Stimulated activated CD4-positive, alpha-beta T cell treated with anti-CD3 and anti-CD28 coated beads, Interleukin-12 subunit alpha, Interleukin-12 subunit beta, amount 100 ng/mL, for 48 hours (primary cell): ENCODE data around the gene PIEZO2.

Experiments used
- DNase-seq, 3 donors: peaks; one replicate each; pipeline ENCODE4 v3.0.0-alpha.2; 2020; ENCODE audit warnings: low read depth in 2 of 3, low spot score in 1 of 3

PIEZO2 gene

DNA sequence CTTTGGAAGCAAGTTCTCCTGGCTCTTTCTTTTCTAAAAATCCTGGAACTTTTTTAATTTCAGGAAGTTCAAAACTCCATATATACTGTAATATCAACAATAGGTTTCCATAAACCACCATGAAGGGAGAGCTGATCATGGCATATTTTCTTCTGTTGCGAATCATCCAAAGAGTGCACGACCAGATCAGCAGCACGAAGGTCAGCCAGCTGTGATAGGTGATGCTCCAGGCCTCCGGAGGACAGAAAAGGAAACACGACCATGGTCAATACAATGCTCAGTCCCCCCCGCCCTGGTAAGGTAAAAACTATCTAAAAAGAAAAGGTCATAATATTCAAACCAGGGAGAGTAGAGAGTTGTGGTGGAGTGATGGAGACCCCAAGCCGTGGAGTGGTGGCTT lies 354.6 kb downstream of the PIEZO2 start:
- DNase-seq, result no peak

GRCh38 chr18:10793730-10794370 lies 355.5 kb downstream of the PIEZO2 start:
- no peak for DNase-seq

DNA sequence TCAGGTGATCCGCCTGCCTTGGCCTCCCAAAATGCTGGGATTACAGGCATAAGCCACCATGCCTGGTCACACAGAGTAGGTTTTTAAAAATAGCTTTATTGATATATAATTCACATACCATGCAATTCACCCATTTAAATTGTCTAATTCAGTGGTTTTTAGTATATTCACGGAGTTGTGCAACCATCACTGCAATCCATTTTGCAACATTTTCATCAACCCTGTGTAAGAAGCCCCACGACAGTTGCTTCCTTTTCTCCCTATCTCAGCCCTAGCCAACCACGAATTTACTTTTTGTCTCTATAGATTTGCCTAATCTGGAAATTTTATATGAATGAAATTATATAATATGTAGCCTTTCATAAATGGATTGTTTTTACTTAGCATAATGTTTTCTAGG lies 357.2 kb downstream of the PIEZO2 start:
- no peak for DNase-seq

DNA sequence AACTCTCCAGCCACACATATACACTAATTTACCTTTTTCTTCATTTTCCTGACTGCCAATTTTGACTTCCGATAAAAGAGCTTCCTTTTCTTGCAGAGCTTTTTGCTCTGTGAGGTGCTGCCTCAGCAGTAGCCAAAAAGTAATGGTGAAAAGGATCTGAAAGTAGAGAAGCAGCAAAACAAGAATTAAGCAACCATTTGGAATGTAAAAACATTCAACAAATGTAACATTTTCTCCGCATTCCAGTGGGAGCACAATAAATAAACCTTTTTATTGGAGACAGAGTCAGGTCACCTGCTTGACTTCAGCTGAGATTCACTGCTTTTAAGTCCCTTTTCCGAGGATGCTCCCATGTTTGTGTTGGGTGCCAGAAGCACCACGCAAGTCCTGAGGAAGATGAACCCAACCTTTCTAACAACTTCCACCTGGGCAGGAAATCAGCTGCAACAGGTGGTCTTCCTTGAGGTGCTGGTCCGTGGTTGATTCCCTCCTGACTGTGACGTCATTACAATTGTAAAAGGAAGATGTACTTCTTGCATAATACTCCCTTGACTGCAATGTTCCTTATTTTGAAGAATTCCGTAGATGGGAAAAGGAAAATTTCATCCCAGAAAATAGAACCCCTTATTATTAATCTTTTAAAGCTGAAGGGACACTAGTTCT lies 358.1 kb downstream of the PIEZO2 start:
- no peak for DNase-seq

DNA sequence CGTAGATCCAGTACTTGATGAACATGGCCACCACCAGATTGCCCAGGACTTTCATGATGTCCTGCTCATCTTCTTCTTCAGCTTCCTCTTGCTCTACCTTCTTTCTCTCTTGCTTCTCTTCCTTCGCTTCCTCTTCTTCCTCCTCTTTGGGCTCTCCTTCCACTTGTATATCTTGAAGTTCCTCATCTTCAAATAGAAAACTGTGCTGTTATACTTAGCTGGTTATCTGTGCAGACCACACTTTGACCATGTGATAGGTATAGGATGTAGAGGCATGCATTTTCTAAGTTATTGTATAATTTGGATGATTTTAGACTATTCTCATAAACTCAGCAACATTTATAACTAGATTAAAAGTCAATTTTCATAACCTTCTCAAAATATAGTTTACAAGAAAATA lies 360.2 kb downstream of the PIEZO2 start:
- no peak for DNase-seq

DNA sequence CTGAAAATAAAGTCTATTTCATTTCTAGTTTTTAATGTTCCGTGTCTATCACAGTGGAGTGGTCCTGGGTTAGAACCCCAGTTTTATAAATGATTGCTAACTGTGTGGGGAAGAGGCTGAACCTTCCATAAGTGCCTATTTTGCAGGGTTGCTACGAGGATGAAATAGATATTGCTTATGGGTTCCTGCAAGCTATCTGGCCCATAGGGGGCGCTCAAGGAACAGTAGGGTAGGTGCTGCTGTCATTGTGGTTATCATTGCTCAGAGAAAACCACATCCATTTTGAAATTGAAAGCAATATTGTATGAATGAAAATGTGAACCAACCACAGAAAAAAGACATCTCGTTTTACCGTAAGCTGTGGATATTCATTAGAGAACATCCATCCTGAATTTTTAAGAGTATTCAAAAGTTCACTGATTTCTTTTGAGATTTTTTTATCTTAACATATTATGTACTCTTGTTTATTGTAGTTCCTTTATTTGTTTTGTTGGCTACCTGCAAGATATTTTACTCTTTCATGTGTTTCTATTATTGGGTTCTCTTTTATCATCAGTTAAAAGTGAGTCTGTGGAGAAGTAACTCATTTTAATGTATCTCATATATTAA lies 362.0 kb downstream of the PIEZO2 start:
- peak; percentile 77 to 88 (median 82) for DNase-seq

GRCh38 chr18:10785798-10786197 lies 363.6 kb downstream of the PIEZO2 start:
- DNase-seq, result no peak

- DNase-seq, result no peak
Measured at GRCh38 chr18:10784596-10785202, 364.7 kb downstream of the PIEZO2 start.

GRCh38 chr18:10783941-10784340 lies 365.4 kb downstream of the PIEZO2 start:
- DNase-seq, result no peak

- DNase-seq, result no peak
Measured at GRCh38 chr18:10776493-10776892, 372.9 kb downstream of the PIEZO2 start.

- no peak for DNase-seq
Measured at GRCh38 chr18:10775026-10775425, 374.3 kb downstream of the PIEZO2 start.

DNA sequence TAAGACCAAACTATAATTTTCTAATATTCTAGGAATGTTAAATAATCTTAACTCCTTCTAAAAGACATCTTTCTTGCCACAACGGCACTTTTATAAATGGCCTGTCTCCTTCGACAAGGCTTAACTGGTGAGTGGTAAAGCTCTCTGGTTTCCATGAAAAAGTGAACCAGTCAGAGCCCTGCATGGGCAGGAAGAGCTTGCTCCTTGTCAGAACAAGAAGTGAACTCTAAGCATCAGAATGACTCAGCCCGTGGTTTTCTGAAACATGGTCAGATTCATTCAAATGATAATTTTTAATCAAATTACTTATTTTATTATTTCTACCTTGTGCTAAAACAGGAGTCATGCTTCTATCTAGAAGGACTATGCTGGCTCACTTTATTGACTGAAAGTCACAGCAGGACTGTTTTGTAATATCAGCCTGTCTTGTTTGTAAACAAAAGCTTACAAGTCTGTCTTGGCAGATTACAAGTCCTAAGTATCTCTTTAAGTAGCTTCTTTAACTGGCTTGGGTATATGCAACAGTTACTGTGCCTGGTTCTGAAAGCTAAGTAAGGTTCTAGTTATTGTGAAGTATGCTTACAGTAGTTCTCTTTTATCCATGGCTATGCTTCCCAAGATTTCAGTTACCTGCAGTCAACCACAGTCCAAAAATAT lies 378.2 kb downstream of the PIEZO2 start:
- no peak for DNase-seq

DNA sequence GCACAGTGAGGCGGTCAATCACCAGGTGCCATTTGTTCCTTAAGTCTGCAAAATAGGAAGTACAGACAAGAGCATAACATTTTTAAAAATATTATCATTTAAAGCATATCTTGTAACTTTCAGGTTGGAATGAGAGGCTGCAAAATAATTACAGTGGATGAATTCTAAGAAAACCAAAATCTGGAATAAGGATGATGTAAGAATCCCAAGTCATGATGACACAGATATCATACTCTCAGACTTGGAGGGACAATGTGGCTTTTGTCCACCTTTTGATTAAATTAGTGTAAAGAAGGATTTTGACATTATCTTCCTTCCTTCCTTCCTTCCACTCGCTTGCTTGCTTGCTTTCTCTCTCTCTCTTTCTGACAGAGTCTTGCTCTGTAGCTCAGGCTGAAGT lies 379.1 kb downstream of the PIEZO2 start:
- no peak for DNase-seq

DNA sequence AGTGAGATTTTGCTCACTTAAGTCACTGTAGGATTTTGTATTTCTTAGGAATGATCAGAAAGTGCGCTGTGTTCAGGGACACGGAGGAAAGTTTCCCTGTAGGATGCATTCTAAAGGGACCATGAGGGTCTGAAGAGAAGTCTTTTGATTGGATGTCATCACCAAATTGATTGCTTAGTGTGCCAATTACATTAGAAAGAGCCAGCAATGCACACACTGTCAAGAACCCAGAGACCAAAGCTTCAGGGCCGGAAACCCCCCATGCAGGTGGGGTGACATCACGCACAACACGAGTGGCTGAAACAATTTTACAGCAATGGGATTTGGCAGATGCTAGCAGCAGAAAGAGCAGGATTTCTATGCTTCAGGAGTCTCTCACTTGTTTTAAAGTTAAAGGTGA lies 381.1 kb downstream of the PIEZO2 start:
- no peak for DNase-seq

DNA sequence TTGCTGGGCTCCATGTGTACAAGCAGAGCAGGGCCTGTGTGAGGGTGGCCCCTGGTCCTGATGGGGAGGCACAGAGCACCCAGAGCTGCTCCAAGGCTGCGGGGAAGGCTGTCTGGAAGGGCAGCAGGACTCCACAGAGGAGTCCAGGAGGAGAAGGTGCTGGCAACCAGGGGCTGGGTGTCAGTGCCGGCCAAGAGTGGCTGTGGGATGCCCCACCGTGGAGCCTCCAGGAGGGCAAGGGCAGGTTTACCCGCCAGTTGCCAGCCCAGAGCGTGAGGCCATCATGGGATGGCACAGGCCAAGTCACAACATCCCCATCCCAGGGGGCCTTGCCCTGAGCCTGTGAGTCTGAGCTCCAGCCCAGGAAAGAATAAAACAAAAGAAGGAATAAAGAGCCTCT lies 381.7 kb downstream of the PIEZO2 start:
- DNase-seq, result no peak

DNA sequence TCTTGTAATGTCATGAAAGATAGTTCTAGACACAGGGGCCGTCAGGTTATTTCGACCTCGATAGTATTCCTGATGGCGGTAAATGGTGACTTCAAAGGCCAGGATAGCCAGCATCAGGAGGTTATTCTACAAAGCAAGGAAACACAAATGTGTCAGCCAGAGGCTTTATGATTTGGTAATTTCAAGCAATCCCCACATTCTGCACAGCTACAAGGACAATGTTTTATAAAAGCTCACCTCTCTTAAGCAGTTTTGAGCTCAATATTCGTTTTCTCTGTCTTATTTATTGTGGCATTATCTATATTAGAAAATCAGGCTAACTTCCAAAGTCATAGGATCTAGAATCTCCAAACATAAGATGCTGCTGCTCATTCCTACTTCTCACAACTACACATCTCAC lies 388.4 kb downstream of the PIEZO2 start:
- DNase-seq, result no peak

GRCh38 chr18:10759241-10759640 lies 390.1 kb downstream of the PIEZO2 start:
- no peak for DNase-seq

GRCh38 chr18:10757946-10758345 lies 391.4 kb downstream of the PIEZO2 start:
- DNase-seq, result no peak

DNA sequence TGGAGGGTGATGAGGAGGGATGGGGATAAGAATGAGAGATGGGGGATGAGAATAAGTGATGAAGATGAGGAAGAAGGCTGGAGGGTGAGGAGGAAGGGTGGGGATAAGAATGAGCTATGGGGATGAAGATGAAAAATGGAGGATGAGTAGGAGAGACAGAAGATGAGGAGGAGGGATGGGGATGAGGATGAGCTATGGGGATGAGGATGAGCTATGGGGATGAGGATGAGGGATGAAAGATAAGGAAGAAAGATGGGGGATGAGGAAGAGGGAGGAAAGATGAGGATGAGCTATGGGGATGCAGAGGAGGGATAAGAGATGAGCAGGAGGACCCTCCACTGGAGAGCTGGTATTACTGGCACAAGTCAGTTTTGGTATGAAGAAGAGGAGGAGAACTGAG lies 392.0 kb downstream of the PIEZO2 start:
- no peak for DNase-seq

DNA sequence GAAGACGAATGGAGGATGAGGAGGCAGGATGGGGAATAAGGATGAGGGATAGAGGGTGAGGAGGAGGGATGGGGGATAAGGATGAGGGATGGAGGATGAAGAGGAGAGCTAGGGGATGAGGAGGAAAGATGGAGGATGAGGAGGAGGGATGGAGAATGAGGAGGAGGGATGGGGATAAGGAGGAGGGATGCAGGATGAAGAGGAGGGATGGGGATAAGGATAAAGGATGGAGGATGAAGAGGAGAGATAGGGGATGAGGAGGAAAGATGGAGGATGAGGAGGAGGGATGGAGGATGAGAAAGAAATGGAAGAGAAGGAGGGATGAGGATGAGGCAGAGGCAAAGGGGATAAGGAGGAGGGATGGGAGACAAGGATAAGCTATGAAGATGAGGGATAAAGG lies 393.5 kb downstream of the PIEZO2 start:
- no peak for DNase-seq

DNA sequence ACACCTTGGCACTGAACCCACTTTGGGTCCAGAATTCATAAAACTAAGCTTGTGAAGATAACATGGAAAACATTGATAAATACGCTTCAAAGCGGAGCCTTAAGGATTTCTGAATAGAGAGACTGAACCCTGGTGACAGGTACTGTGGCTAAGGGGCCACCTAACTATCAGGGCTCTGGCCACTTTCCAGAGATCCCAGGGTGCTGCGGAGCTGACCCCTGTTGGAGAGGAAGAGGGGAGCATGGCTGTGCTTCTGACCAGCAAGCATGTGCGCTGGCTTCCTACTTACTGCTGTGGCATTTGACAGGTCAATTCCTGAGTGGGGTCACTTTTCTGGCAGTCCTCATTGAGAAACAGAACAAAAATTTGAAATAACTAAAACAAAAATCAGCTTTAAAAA lies 395.2 kb downstream of the PIEZO2 start:
- DNase-seq, result no peak

DNA sequence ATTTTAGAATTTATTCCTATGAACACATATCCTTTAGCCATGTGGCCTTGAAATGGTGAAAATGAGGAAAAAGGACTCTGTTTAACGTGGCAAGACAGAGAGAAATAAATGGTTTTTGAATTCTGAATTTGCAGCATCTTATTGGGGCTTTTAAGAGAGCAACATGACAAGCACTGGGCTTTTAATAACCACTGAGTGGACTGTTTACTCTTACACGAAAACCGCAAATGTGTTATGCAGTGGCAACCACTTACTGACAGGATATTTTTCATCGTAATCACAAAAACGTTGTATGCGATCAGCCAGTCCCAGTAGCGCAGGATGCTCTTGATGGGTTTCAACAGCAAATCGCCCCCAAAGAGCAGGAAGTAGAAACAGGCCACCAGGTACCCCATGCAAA lies 397.0 kb downstream of the PIEZO2 start:
- no peak for DNase-seq
